Measurements from ENCODE around the gene GCGR.

GRCh38 chr17:81840826-81841778, 37.2 kb downstream of the GCGR start:
- TF ChIP-seq CTCF (conservative IDR thresholded peaks at IDR 0.05; ENCODE audit: low read length): no peak
- TF ChIP-seq EZH2phosphoT487 (IDR thresholded peaks at IDR 0.05; ENCODE audit: borderline replicate concordance, low read depth, low read length): no peak

Data from OCI-LY7 (cell line).